ACHN (cell line): ENCODE measurements around the gene BAG5.
A peak's percentile ranks its signal among the peaks of the same experiment; 100 is the strongest.

Experiments used
- DNase-seq: peaks from one replicate; pipeline ENCODE4 v3.0.0-alpha.2; 2015
- in situ Hi-C: cut with HindIII; loops from 2 replicates; pipeline ENCODE4 v1.10.0; 2017; ENCODE audit warnings: low sequenced_read_pairs, low pct_ligation_motif_present, low pct_unique_long_range_greater_than_20kb

BAG5 gene

DNA sequence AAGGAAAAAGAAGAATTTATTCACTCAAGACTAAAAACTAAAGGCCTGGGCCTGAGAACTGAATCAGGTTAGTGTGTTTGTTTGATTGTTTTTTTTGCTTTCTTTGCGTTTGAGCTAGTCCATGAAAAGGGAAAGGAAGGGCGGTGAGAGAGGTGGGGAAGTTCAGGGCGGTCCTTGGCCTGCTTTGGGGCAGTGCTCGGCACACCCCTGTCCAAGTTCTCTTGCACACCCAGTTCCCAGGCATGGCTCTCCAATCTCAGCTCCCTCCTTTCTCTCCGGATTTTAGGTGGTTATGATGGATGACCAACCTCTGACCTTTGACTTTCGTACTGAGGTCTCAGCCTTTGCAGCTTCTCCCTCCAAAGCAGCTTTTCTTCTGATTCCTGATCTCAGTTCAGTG, 11.6 kb upstream of the BAG5 start:
- DNase-seq = no peak

DNA sequence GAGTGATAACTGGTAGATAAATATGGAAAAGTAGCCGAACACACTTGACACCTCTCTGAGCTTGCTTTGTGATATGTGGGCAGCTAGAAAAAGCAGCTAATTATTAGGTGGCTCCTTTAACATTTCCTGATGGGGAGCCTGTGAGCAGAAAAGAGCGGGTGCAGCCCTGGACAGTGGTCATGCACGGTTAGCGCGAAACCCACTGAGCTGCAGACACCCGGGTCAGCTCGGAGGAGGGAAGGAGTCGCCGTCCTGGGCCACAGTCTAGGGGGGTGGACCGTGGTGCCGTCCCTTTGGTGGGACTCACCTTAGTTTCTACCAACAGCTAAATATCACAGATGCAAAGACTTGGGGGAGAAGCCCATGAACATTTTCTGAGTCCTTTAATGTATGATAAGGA, 7.0 kb upstream of the BAG5 start:
- in situ Hi-C loops = no loop called here
- DNase-seq = no peak

More for the DNA sequence above, 11.6 kb upstream of the BAG5 start:
- in situ Hi-C loops = no loop called here

DNA sequence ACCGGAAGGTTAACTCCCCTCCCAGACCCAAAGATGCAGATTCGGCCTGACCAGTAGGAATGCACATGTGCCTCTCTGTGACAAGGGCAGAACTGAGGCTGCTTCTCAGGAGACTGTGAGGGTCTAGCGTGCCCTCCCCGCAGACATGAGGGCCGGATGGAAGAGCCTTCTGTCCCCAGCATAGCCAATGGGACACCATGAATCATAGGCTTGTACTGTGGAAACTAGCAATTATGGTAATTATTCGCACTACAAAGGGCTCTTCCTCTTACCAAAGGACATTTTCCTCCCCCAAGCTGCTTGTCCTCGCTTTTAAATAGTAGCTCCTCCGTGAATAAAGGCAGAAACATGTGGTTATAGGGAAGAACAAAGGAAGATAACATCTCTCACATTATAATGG, 6.5 kb upstream of the BAG5 start:
- no peak for DNase-seq
- in situ Hi-C loops = no loop called here

GRCh38 chr14:103563844-103564505, 1.5 kb upstream of the BAG5 start:
- DNase-seq = no peak
- in situ Hi-C loops = no loop called here

GRCh38 chr14:103563226-103563620, 766 bp upstream of the BAG5 start:
- in situ Hi-C loops = no loop called here
- no peak for DNase-seq

DNA sequence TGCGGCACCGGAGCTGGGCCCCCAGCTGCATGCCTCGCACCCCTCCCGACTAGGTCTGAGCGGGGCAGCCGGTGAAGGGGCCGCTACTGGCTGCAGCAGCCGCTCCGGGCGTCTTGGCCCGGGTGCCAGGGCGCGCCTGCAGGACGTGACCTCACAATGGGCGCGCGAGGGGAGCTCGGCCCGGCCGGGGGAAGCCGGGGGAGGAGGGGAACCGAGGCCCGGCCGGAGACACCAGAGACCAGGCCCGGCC, 353 bp downstream of the BAG5 start:
- DNase-seq = no peak
- in situ Hi-C loops = no loop called here

- peak; percentile 54 for DNase-seq
Measured at GRCh38 chr14:103561381-103562178, 877 bp downstream of the BAG5 start.

DNA sequence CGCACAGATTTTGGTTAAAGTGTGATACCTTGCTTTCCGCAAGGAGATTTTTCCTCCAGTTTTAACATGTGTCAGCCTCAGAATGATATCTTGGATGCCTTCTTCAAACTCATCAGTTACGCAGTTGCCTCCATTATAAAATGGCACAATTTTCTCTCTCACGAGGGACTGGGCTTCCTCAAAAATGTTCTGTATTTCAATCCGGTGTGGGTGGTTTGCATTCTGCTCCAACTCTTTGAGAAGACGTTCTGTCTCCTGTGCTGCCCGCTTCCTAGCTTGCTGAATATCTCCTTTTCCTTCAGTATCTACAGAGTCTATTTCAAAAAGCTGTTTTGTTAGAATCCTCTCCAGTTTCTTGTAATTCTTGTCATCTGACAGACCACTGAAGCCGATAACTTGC, 1.8 kb downstream of the BAG5 start:
- in situ Hi-C loops = no loop called here

More at GRCh38 chr14:103561381-103562178, 877 bp downstream of the BAG5 start:
- in situ Hi-C loops = no loop called here

DNA sequence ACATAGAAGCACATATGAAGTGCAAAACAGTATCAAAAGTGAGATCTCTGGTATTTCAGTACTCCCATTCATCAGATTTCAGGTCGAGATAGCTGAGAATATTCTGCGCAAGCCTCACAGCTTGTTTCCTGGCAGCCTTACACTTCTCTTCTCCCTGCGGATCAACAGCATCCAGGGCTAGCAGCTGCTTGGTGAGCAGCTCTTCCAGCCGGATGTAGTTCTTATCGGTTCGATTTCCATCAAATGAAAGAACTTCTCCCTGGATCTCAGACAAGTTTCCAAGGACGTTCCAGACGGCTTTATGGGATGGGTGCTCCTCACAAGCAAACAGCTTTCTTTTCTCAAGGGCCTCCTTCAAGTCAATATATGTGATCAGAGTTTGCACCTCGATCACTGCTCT, 2.7 kb downstream of the BAG5 start:
- no peak for DNase-seq
- in situ Hi-C loops = no loop called here

More for the DNA sequence above, 1.8 kb downstream of the BAG5 start:
- no peak for DNase-seq

DNA sequence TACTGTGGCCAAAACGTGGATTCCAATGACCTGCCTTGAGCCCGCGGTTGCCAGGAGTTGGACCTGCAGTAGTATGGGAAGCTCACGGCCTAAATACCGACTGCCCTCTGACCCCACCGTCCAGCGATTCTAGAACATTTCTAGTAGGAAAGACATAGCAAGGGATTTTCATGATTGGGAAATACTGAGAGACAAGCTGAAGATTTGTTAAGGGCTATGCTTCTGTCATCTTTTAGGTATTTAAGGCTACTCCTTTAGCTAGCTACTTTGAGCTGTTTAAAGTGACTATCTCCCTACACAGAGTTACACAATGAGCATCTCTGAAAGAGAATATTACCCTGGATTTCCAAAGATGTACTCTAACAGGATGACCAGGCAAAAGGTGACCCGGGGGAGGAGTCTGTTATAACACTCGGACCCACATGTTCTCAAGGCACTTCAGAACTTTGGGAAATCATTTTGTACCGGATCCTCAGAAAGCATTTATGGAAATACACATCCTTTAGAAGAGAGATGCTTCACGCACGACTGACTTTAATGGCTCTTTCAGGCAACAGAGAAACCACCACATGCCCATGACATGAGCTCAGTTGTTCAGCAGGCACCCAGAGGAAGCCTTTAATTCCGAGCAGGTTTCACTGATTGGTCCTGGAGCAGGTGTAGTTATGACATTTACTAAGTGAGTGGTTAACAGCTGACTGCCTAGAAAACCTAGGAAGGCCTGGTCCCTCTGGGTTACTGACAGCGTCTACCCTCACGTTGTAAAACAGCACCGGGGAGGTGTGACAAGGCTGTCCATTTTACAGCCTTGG, 4.2 kb downstream of the BAG5 start:
- in situ Hi-C loops = no loop called here
- DNase-seq = peak; percentile 96

DNA sequence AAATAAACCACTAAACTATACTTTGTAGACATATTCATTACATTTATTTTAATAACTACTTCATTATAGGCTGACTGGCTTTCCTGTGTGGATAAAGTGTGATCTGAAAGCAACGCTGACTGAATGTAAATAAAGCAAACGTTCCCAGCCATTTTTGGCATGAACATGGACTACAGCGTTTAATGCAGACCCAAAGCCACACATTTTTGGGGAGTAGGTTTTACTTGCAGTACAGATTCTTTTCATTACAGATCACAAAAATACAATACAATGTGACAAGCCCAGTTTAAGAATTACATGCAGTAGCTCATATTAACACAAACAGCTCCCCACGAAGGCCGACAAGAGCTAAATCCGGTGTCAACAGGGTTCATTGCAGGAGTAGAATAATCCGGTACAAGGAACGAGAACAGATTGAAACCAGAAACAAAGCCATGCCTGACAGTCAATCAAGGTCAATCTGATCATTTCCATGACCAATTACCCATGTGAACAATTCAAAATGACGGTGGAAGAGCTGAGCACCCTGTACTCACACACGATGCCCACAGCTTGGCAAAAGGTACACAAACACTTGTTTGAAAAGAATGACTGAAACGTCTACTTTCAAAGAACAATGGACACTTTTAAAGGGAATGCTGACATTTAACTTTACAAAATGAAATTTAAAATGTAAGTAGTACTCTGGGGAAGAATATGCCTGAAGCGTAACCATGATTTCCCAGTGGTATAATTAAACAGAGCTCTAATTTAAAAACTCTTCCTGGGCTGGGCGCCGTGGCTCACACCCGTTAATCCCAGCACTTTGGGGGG, 5.3 kb downstream of the BAG5 start:
- no peak for DNase-seq
- in situ Hi-C loops = no loop called here

DNA sequence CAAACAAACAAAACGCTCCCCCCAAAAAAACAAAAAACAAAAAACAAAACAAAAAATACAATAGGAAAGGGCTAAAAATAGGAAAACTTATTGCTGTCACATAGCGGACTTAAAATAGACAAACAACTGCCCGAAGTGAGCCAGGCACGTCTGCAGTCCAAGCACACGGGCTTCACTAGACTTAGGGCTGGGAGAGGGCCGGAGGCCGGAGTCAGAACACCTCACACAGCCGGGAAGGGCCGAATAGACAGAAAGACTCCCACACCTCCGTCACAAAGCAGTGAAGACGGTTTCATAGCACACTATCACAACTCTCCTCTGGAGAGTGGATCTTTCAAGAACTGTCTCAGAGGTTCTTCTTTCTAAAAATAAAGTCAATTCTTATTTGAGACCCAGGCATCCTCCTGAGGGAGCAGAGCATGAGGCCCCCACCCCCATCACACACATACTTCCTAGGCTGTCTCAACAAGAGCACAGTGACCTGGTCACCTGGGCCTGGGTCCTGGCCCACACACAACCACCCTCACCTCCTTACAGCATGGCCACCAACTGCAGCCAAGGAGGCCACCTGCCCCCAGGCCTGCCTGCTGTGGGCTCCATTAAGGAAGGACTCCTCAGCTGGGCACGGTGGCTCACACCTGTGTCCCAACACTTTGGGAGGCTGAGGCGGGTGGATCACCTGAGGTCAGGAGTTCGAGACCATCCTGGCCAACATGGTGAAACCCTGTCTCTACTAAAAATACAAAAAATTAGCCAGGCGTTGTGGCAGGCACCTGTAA, 6.7 kb downstream of the BAG5 start:
- no peak for DNase-seq
- in situ Hi-C loops = no loop called here

- DNase-seq = no peak
- in situ Hi-C loops = no loop called here
Measured at GRCh38 chr14:103552846-103553210, 9.6 kb downstream of the BAG5 start.

DNA sequence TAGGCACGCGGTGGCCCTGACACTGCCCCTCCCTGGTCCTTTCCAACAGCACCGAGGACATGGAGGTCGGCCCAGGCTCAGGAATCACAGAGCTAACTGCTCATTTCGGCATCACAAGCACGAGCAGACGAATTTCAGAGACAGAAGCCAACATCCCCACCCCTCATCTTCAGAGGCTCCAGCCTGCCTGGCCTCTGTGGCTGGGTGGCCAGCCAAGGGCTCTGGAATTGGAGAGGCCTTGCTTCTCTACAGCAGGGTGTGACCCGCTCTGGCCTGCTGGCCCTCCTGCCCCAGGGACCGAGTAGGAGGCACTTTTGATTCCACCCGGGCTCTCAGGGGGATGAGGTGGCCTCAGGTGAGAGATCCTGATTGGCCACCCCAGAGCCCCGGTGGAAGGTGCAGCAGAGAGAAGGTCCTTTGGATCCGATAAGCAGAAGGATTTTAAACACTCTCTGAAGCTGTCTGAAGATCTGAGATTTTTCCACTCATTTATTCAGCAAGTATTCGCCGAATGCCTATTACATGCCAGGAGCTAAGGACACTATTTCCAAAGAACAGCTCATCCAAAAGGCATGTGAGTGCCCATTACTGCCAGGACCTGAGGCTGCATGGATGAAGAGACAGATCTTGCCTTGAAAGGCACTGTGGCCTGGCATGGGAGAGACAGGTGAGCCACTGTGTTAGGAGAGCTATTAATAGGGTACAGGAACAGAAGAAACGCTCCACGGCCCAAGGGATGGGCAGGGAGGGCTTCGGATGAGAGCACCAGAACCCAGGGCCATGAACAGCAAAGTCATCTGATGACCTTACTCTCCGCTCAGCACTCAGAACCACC, 10.2 kb downstream of the BAG5 start:
- in situ Hi-C loops = no loop called here
- DNase-seq = peak; percentile 92

DNA sequence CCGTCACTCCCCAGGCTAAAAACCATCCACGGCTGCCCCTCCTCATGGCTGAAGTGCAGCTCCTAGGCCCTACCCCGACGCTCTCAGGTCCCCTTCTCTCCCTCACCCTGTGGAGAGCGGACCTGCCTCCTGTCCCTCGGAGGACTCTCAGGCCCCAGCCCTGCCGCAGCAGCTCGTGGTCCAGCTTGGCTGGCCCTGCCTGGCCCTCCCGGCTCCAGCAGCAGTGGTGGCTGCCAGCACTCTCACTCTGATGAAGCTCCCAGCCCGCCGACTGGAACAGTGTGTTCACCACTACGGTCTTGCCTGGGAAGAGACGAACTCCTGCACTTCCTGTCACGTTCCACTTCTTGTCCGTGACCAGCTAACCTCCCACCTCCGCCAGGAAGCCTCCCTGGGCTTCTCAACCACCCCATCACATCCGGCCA, 11.1 kb downstream of the BAG5 start:
- peak; percentile 78 for DNase-seq
- in situ Hi-C loops = no loop called here

- peak; percentile 84 for DNase-seq
- in situ Hi-C loops = no loop called here
Measured at GRCh38 chr14:103550451-103551337, 11.8 kb downstream of the BAG5 start.
